GM18507 (cell line): ENCODE measurements around the gene PCDHB1.

Experiments used
- DNase-seq: peaks from one replicate; pipeline ENCODE4 v3.0.0; 2011; ENCODE audit warnings: low read depth; ENCODE audit not compliant: insufficient read length; ENCODE audit errors: extremely low spot score
- FAIRE-seq: peaks from 2 replicates; lab custom pipeline; 2011; peaks lifted over from hg19 to GRCh38; lab: Jason Lieb, UNC

The PCDHB1 gene, protein sequence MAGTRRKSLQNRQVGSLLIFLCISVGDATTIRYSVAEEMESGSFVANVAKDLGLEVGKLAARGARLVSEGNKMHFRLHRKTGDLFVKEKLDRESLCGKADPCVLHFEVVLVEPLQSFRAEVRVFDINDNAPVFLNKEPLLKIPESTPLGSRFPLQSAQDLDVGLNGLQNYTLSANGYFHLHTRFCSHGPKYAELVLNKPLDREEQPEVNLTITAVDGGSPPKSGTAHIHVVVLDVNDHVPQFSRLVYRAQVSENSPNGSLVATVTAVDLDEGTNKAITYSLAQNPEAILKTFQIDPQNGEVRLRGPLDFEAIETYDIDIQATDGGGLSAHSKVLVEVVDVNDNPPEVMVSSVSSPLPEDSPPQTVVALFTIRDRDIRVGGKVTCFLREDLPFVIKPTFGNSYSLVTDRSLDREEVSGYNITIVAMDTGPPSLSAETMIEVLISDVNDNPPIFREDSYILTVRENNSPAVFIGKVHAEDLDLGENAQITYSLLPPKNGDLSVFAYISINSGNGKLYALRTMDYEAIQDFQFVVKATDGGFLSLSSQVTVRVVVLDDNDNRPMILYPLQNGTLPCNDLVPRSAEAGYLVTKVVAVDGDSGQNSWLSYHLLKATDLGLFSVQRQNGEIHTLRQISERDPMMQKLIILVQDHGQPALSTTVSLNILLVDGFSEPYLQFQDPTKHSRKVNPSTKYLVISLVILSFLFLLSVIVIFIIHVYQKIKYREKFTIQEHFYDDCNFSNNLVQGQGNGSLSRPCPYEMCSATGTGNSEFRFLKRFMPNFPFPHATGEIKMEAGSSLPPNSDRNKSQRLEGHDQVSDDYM

DNA sequence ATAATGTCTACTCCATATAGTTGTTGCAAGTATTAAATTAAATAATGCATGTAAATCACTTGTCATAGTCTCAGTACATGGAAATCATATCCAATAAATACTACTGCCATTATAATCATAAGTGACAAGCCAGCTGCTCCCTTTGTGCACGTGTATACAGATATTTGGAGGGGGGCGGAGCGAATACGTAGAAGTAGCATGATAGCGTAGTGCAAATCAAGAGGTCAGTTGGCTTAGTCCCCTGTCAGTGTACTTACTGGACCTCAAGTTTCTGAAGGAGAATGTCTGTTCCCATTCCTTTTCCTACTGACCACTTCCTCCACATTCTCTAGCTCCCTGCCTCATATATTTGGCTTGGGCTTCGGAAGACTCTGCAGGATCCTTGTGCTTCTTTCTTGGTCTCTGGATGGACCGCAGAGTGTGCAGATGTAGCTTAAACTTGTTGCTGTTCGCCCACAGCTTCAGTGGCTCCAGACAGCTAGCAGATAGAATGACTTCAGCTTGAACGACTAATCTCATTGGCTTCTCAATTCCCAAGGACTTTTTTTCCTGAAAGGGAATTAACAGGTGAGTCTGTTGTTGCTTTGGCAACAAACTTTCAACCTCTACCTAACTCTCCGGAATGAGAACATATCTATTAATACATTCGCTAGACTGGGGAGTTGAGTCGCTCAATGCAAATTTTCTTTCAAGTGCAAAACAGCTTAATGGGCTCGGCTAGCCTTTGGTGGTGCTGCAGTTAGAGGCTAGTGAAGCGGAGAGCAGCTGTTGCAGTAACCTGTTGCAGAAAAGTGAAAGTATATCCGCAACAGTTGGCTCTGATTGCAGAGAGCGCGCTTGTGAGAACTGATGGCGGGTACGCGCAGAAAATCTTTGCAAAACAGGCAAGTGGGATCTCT, at the start of gene PCDHB1:
TSS of gene PCDHB1 (plus strand) at position 753 of the 899 bp plus-strand sequence. CDS start at position 850, 97 bp downstream.
- FAIRE-seq (no peak), DNase-seq (no peak)

DNA sequence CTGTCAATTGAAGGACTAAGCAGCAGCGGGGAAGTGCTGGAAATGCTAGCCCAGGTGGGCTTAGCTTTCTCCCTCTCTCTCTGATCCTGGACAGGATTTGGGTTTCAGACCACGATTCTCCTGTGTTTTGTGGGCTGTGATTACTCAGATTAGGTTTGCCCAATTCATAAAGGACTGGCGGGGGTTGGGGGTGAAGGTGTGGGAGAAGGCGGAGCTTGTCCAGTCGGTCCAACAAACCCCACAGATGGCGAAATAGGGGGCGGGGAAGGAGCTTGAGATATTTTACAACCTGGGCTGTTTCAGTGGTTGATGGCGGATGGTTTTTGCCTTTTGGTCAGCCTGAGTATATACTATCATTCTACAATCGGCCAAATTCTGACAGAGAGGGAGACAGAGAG, 49.7 kb upstream of the PCDHB1 start:
- DNase-seq (no peak), FAIRE-seq (no peak)

DNA sequence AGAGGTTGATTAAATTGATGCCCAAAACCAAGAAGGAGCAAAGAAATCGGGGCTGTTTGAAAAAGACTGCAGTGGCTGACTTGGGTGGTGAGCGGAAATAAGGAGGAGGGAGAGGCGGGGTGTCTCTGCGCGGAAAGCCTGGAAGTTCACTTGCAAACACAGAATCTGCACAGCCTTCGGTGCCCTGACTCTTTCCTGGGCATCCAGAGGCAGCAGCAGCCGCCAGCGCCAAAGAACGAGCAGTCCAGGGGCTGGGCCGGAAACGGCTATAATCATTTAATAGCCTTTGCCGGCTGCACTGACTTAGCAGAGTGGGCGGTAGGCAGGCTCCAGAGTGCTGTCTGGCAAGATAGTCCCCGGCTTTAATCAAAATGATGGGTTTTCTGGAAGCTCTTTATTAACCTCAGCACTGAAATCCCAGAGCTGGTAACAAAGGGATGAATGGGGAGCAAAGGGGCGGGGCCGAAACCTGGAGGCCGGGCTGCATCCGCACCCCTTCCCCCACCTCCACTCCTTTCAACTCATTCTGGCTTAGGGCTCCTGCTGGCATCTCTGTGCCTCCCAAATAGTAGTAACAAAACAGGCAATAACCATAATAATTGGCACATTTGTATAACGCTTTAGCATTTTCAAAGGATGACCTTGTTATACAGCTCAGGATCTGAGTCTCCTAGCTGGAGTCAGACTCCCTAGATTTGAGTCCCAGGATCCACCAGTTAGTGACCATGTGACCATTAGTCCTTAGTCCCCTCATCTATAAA, 49.1 kb upstream of the PCDHB1 start:
- DNase-seq = no peak

DNA sequence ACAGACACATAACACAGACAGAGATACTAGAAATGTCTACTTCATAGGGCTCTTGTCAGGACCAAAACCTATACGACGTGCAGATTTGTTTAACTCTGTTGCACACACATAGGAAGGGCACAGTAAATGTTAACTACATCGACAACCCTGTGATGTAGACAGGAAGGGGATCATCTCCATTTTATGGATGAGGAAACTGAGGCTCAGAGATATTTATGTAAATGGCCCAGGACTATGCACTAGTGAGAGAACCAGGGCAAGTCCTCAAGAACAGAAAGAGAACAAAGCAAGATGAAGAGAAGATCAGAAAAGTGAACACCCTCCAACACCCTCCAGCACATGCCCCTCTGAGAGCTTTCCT, 48.6 kb upstream of the PCDHB1 start:
- DNase-seq = no peak
- FAIRE-seq = no peak

More for the DNA sequence above, 49.1 kb upstream of the PCDHB1 start:
- FAIRE-seq = no peak

DNA sequence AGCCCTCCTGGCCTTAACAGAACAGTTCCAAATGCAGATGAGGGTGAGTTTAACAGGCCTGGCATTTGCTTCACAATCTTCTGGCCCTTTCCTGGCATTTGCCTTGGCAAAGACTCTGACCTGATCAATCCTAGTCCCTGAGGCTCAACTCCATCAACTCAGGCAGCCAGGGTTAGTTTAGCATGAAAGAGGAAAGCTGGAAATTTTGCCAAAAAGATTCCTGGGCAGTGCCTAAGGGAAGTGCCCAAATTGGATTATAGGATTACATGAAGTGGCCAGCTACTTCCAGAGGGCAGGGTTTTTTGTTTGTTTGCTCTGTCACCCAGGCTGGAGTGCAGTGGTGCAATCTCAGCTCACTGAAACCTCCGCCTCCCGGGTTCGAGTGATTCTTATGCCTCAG, 48.1 kb upstream of the PCDHB1 start:
- FAIRE-seq (no peak), DNase-seq (no peak)

DNA sequence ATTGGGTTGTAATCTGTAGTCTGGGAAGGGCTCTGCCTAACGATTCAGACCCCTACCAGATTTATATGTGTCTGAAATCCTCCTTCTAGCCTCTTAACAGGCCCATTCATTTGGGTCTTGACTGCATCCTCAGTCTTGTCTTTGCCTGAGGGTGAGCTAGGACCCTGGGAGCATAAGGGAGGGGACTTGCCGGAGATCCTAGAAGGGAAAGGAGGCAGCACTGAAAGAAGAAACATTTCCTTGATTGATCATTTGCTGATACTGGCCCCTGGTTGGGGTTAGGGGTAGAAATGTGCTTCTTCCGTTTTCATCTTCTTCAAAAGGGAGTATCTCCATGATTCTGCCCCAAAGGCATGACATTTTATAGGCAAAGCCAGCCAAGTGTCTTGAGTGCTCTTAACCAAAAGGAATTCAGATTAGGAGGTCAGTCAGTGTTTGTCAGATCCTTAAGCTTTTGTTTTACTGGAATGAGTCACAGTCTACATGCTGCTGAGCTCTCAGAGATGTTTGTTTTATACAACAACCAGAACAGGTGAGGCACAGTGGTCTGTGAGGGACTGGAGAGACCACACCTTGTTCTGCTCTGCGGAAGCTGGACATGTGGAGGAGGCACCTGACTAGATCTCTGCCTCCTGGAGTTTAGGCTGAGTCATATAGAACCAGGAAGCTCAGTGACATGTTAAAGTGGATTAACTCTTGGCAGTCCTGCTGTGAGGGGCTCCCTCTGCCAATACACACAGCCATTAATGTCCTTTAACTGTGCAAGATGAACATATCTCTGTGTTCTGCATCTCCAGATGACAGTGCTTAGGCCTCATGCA, 47.2 kb upstream of the PCDHB1 start:
- no peak for FAIRE-seq
- DNase-seq = no peak

DNA sequence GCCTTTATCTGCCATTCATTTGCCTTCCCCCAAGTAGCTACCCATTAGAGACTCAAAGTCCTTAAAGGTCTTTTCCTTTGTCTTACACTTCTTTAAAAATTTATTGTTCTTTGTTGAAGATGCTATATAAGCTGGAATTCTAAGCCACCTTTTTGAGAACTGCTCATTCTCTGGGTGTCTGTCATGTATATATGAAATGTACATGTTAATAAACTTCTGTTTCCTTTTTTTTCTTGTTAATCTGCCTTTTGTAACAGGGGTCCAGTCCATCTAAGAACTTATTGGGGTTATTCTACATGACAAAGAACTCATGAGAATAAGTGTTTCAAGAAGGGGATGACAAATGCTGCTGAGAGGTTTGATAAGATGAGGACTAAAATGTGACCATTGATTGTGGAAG, 43.4 kb upstream of the PCDHB1 start:
- no peak for DNase-seq
- no peak for FAIRE-seq

DNA sequence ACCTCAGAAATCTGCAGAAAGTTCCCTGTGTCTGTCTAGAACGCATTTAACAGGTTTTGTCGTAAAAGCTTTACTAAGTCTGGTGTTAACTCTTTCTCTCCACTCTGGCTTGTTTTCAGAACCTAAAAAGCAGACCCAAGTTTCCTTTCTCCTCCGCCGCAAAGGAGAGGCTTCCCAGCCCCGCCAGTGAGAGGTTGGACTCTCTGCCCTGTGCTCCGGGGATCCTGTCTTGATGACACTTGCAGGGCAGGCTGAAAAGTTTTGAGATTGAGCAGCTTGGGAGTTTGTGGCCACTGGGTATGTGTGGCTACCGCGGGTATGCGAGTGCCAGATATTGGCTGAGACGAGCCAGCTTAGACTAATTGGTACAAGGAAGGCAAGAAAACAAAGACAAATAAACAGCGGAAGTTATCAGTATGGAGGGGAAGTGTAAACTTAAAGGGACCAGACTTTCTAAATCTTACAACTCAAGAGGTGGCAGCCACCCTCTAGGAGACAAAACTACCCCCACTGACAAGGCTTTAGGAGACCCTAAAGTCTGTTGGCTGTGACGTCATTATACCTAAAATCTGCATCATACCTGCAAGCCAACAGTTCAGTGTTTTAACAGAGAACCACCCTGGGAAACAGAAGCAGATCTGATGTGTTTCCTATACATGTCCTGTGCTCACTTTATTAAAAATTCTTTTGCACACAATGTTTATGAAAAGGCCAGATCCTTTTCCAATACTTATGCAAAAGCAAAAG, 41.0 kb upstream of the PCDHB1 start:
- DNase-seq (no peak), FAIRE-seq (no peak)

DNA sequence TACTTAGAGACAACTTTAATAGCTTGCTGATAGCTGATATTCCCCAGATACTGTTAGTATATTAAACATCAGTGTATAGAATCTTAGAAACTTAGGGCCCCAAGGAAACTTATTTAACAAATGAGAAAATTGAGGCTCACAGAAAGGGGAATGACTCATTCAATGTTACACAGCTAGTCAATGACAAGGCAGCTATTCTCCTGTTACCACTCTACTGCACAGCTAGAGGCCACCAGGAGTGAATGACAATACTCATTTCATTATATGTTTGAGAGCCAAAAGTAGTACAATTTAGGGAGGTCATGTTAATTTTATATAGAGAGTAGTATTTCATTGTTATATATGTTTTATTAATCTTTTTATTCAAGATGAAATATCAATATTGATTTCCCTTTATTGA, 33.2 kb upstream of the PCDHB1 start:
- DNase-seq = no peak
- no peak for FAIRE-seq

DNA sequence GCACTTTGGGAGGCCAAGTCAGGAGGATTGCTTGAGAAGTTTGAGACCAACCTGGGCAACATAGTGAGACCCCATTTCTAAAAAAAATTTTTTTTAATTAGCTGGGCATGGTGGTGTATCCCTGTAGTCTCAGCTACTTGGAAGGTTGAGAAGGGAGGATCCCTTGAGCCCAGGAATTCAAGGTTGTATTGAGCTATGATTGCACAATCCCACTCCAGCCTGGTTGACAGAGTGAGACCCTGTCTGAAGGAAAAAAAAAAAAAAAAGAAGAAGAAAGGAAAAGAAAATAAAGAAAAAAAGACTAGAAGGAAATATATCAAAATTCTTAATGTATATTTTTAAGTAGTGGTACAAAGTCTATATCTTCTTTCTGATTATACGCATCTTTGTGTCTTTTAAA, 28.8 kb upstream of the PCDHB1 start:
- FAIRE-seq (no peak), DNase-seq (no peak)

DNA sequence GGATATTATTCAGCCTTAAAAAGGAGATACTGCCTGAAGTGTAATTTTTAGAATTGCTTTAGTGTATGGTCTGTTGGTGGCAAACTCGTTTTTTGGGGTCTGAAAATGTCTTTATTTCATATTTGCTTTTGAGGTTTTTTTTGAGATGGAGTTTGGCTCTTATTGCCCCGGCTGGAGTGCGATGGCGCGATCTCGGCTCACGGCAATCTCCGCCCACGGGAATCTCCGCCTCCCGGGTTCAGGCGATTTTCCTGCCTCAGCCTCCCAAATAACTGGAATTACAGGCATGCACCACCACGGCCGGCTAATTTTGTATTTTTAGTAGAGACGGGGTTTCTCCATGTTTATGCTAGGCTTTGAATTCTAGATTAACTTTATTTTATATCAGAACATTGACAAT, 20.2 kb upstream of the PCDHB1 start:
- no peak for FAIRE-seq

DNA sequence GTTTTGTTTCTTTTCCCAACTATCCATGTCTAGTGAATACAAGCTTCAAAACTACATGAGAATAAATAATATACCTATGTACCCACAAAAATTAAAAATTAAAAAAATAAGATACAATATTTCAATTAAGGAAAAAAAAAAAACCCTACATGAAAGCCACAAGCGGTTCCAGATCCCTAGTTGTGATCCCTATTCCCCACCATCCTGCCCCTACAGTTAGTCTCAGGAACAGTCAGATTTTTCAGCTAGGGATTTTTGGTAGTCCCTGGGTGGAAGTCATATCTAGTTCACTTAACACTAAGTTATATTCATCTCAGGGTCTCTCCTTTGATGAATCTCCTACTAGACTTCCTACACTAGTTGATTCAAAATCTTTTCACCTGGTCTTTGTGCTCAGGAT, 18.5 kb upstream of the PCDHB1 start:
- FAIRE-seq (no peak), DNase-seq (no peak)

More for the DNA sequence above, 20.2 kb upstream of the PCDHB1 start:
- DNase-seq = no peak

DNA sequence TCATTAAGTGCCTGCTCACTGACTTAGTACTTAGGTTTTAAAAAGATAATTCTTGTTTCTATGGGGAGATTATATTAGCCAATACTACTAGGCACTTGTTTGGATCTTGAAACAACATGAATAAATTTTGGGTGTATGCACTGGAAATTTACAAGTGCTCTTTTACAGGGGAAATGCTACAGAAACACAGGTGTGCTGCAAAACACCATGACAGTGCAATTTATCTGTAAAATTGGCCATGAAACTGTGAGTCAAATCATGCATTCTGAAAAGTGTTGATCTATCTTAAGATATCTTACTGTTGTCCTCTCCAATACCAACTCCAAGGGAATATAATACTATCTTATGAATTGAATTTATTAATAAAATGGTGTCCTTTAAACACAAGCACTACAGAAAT, 12.1 kb upstream of the PCDHB1 start:
- no peak for FAIRE-seq
- DNase-seq = no peak

DNA sequence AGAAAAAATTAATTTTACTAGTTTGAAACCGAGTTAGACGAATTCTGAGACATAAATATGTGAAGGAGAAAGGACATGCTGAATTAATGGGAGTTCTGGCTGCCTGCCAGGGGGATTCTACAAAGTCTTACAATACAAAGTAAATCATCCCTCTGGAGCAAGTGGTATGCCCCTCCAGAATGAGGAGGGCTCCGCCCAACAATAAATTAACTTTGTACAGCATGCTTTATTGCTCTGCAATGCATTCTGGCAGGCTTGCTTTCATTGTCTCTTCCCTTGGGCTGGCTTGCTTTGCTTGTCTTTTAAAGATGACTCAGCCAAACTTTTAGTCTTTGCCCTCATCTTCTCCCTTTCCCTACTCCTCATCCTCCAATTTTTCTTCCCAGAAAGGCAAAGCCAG, 11.7 kb upstream of the PCDHB1 start:
- FAIRE-seq (no peak), DNase-seq (no peak)

DNA sequence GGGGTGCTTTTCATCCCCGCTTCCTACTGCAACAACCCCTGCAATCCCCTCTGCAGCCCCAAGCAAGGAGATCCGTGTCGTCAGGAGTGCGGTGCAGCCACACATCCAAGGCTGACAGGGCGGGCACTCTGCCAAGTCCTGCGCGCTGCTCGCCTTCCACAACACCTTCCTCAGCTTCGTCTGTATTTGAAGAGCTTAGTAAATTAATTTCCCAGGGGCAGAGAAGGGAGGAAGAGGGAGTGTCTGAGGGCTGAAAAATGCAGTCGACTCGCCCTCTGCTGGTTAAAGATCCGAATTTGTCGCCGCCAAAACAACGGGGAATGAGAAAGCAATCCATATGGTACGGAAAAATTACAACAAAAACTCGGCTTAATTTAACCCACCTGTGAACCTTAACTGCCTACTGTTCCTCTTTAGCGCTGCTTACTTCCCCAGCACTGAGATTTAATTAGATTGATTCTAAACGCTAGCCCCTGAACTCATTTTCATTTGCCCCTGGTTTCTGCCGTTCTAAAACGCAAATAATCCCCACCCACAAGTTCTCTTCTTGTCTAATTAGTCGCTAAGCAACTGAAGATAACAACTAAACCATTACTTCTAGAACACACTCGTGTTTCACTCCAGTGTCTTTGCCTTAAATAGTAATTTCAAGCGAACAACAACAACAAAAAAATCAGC, 10.9 kb upstream of the PCDHB1 start:
- FAIRE-seq = no peak
- no peak for DNase-seq

DNA sequence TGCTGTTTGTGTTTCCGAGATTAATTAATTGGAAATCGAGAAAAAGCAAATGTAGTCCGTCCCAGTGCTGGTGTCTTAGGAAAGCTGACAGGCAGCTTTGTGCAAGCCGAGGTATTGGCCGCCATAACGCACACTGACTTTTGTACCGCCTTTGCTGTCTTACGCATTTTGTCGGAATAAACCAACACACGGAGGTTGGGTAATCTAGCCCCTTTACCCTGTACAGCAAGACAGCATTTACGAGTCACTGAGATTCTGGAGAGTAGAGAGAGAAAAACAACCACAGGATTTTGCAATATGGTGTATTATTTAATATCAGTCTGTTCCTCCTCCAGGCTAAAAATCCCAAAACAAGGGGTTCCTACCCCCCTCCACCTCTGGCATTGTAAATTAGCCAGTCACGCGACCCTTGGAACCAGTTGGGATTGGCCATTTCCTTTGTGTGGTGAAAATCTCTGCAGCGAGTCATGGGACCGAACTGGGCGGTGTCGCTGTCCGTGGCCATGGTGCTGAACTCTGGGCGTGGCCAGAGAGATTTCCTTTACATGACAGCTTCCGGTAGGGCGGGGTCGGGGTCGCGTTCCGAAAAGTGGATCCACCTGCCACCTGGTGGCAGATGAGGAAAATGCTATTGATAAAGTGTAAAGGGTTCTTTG, 10.3 kb upstream of the PCDHB1 start:
- peak; percentile 30 for DNase-seq
- peak; percentile 24 for FAIRE-seq

DNA sequence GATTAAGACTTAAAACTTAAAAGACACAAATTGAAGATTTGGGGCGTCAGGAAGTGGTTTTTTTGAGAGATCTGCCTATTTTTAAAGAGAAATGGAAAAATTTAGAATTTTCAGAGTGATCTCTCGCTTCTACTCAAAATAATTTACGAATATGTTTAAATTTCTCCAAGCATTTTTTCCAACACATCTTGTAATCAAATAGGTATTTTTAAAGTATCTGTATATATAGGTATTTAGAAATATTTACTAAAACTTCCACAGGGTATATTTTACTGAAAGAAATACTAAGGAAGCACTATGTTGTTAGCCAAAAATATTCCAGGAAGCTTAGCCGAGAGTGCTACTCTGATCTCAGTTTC, 9.8 kb upstream of the PCDHB1 start:
- FAIRE-seq (no peak), DNase-seq (no peak)
